WERI-Rb-1 (cell line): Measurements from ENCODE around the gene B3GAT1.

Experiments used
- DNase-seq: peaks from one replicate; pipeline ENCODE4 v3.0.0-alpha.2; 2020
- H3K27ac ChIP-seq: fragments of 250-450 bp; sonication (Bioruptor Pico); 2 replicates; pipeline ENCODE4 v1.5.1; 2020; ENCODE audit warnings: mild to moderate bottlenecking, moderate library complexity
- H3K27me3 ChIP-seq: fragments of 250-450 bp; sonication (Bioruptor Pico); 2 replicates; pipeline ENCODE4 v1.5.1; 2021; ENCODE audit warnings: mild to moderate bottlenecking, low read depth, moderate library complexity; ENCODE audit not compliant: insufficient read depth, severe bottlenecking
- H3K36me3 ChIP-seq: fragments of 250-450 bp; sonication (Bioruptor Pico); 2 replicates; pipeline ENCODE4 v1.5.1; 2020; ENCODE audit warnings: mild to moderate bottlenecking, moderate library complexity
- H3K4me3 ChIP-seq: 2 replicates; pipeline ENCODE4 v1.5.1; 2011; ENCODE audit warnings: low read depth, mild to moderate bottlenecking, control low read depth, low read length
- H3K9me3 ChIP-seq: fragments of 250-450 bp; sonication (Bioruptor Pico); 2 replicates; pipeline ENCODE4 v1.5.1; 2021; ENCODE audit warnings: mild to moderate bottlenecking, moderate library complexity; ENCODE audit not compliant: severe bottlenecking
- CTCF ChIP-seq: IDR thresholded peaks from 2 replicates; pipeline ENCODE4 v1.5.1; 2011; ENCODE audit warnings: low read depth, mild to moderate bottlenecking, control low read depth, inconsistent platforms, low read length

B3GAT1 gene

GRCh38 chr11:134455516-134455915 is 43.5 kb upstream of the B3GAT1 start:
- Histone ChIP-seq H3K36me3 (no peaks in the 10 kb centered on the region), H3K9me3 (peaks cover 11% of the 10 kb centered on the region), H3K27me3 (no peaks in the 10 kb centered on the region), H3K4me3 (no peak overlapping the region), H3K27ac (no peak overlapping the region)
- no peak for TF ChIP-seq CTCF
- DNase-seq: no peak

GRCh38 chr11:134454146-134454690 is 42.2 kb upstream of the B3GAT1 start:
- H3K27me3 ChIP-seq: no peaks in the 10 kb centered on the region
- no peak for DNase-seq
- no peak overlapping the region for H3K27ac ChIP-seq
- no peak overlapping the region for H3K4me3 ChIP-seq
- no peak for TF ChIP-seq CTCF
- H3K9me3 ChIP-seq: peaks cover 11% of the 10 kb centered on the region
- no peaks in the 10 kb centered on the region for H3K36me3 ChIP-seq

- Histone ChIP-seq H3K9me3 (peaks cover 11% of the 10 kb centered on the region), H3K36me3 (no peaks in the 10 kb centered on the region), H3K27me3 (no peaks in the 10 kb centered on the region), H3K27ac (no peak overlapping the region), H3K4me3 (no peak overlapping the region)
- TF ChIP-seq CTCF: no peak
- no peak for DNase-seq
Observed at GRCh38 chr11:134453441-134453840, 41.4 kb upstream of the B3GAT1 start.

GRCh38 chr11:134452838-134453155 is 40.8 kb upstream of the B3GAT1 start:
- H3K27me3 ChIP-seq: peaks cover 3% of the 10 kb centered on the region
- TF ChIP-seq CTCF: no peak
- H3K9me3 ChIP-seq: peaks cover 8% of the 10 kb centered on the region
- no peak for DNase-seq
- H3K4me3 ChIP-seq: no peak overlapping the region
- no peak overlapping the region for H3K27ac ChIP-seq
- H3K36me3 ChIP-seq: no peaks in the 10 kb centered on the region

GRCh38 chr11:134452026-134452837 is 40.2 kb upstream of the B3GAT1 start:
- Histone ChIP-seq H3K27me3 (peaks cover 7% of the 10 kb centered on the region), H3K9me3 (peaks cover 8% of the 10 kb centered on the region), H3K4me3 (no peak overlapping the region), H3K27ac (no peak overlapping the region), H3K36me3 (no peaks in the 10 kb centered on the region)
- TF ChIP-seq CTCF: no peak
- DNase-seq: no peak

GRCh38 chr11:134450186-134450585 is 38.1 kb upstream of the B3GAT1 start:
- Histone ChIP-seq H3K27ac (no peak overlapping the region), H3K4me3 (no peak overlapping the region), H3K9me3 (no peaks in the 10 kb centered on the region), H3K36me3 (no peaks in the 10 kb centered on the region), H3K27me3 (peaks cover 16% of the 10 kb centered on the region)
- TF ChIP-seq CTCF: no peak
- no peak for DNase-seq
